ENCODE data around the gene PROS1.
"Not testable (repeated sequence)": the region's sequence is repeated elsewhere in the genome, so short reads cannot be mapped to it uniquely, and the experiment has no call there.

DNA sequence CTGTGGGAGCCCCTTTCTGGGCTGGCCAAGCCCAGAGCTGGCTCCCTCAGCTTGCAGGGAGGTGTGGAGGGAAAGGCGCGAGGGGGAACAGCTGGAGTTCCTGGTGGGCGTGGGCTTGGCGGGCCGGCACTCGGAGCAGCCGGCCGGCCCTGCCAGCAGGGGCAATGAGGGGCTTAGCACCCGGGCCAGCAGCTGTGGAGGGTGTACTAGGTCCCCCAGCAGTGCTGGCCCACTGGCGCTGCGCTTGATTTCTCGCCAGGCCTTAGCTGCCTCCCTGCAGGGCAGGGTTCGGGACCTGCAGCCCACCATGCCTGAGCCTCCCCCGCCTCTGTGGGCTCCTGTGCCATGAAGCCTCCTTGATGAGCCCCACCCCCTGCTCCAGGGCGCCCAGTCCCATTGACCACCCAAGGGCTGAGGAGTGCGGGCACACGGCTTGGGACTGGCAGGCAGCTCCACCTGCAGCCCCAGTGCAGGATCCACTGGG is 56.1 kb downstream of the PROS1 start:
- not testable (repeated sequence) for TF ChIP-seq CTCF (optimal IDR thresholded peaks at IDR 0.05 in 1 of 3, IDR thresholded peaks at IDR 0.05 in 1 of 3, conservative IDR thresholded peaks at IDR 0.05 in 1 of 3; ENCODE audit: extremely low read depth in 1 of 3, insufficient read depth in 2 of 3, low read length in 3 of 3); EZH2 (IDR thresholded peaks at IDR 0.05; ENCODE audit: low read length)
